HL-60 (cell line): Measurements from ENCODE around the gene ATXN1L.

Source experiments
- POLR2AphosphoS5 ChIP-seq: IDR thresholded peaks from 2 replicates; pipeline ENCODE4 v1.6.1; 2012; ENCODE audit warnings: low read depth
- TF ChIP-seq, protein P1 (sequence below): IDR thresholded peaks from one replicate; pipeline ENCODE4 v1.5.1; 2011; ENCODE audit warnings: low read length, control low read depth, inconsistent platforms; ENCODE audit not compliant: insufficient read depth
- TF ChIP-seq, protein P2 (sequence below): IDR thresholded peaks from 2 replicates; pipeline ENCODE4 v1.6.1; 2012; ENCODE audit warnings: low read depth; ENCODE audit not compliant: insufficient replicate concordance

DNA sequence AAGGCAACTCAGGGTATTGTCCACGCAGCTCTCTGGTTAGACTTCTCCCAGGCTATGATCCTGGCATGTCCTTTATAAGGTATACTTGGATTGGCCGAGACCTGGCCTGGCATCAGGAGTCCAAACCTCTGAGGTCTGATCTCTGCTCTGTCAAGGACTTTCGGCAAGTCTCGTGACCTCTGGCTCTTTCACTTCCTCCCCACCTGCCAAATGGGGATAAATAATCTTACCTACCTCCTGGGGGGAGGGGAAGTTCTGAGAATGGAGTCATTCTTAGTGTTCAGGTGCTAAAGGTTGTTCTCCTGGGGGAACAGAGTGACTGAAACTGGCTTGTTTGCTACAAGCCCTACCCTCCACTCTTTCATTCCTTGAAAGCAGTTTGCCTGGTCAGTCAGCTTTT lies 7.6 kb downstream of the ATXN1L start:
- TF ChIP-seq, protein P1, sequence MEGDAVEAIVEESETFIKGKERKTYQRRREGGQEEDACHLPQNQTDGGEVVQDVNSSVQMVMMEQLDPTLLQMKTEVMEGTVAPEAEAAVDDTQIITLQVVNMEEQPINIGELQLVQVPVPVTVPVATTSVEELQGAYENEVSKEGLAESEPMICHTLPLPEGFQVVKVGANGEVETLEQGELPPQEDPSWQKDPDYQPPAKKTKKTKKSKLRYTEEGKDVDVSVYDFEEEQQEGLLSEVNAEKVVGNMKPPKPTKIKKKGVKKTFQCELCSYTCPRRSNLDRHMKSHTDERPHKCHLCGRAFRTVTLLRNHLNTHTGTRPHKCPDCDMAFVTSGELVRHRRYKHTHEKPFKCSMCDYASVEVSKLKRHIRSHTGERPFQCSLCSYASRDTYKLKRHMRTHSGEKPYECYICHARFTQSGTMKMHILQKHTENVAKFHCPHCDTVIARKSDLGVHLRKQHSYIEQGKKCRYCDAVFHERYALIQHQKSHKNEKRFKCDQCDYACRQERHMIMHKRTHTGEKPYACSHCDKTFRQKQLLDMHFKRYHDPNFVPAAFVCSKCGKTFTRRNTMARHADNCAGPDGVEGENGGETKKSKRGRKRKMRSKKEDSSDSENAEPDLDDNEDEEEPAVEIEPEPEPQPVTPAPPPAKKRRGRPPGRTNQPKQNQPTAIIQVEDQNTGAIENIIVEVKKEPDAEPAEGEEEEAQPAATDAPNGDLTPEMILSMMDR, result no peak
- TF ChIP-seq, protein P2, sequence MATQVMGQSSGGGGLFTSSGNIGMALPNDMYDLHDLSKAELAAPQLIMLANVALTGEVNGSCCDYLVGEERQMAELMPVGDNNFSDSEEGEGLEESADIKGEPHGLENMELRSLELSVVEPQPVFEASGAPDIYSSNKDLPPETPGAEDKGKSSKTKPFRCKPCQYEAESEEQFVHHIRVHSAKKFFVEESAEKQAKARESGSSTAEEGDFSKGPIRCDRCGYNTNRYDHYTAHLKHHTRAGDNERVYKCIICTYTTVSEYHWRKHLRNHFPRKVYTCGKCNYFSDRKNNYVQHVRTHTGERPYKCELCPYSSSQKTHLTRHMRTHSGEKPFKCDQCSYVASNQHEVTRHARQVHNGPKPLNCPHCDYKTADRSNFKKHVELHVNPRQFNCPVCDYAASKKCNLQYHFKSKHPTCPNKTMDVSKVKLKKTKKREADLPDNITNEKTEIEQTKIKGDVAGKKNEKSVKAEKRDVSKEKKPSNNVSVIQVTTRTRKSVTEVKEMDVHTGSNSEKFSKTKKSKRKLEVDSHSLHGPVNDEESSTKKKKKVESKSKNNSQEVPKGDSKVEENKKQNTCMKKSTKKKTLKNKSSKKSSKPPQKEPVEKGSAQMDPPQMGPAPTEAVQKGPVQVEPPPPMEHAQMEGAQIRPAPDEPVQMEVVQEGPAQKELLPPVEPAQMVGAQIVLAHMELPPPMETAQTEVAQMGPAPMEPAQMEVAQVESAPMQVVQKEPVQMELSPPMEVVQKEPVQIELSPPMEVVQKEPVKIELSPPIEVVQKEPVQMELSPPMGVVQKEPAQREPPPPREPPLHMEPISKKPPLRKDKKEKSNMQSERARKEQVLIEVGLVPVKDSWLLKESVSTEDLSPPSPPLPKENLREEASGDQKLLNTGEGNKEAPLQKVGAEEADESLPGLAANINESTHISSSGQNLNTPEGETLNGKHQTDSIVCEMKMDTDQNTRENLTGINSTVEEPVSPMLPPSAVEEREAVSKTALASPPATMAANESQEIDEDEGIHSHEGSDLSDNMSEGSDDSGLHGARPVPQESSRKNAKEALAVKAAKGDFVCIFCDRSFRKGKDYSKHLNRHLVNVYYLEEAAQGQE, result no peak
- no peak for TF ChIP-seq POLR2AphosphoS5
